ENCODE results near the gene AGPAT1.

GRCh38 chr6:32127409-32127716 lies 48.5 kb downstream of the AGPAT1 start:
- TF ChIP-seq, protein P1, sequence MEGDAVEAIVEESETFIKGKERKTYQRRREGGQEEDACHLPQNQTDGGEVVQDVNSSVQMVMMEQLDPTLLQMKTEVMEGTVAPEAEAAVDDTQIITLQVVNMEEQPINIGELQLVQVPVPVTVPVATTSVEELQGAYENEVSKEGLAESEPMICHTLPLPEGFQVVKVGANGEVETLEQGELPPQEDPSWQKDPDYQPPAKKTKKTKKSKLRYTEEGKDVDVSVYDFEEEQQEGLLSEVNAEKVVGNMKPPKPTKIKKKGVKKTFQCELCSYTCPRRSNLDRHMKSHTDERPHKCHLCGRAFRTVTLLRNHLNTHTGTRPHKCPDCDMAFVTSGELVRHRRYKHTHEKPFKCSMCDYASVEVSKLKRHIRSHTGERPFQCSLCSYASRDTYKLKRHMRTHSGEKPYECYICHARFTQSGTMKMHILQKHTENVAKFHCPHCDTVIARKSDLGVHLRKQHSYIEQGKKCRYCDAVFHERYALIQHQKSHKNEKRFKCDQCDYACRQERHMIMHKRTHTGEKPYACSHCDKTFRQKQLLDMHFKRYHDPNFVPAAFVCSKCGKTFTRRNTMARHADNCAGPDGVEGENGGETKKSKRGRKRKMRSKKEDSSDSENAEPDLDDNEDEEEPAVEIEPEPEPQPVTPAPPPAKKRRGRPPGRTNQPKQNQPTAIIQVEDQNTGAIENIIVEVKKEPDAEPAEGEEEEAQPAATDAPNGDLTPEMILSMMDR (conservative IDR thresholded peaks at IDR 0.05): no peak
- no peak for TF ChIP-seq EZH2 (IDR thresholded peaks at IDR 0.05; ENCODE audit: low read depth)
